Measurements from ENCODE around the gene KLHDC10.
A peak's percentile ranks its signal among the peaks of the same experiment; 100 is the strongest.
"Not testable (repeated sequence)": the region's sequence is repeated elsewhere in the genome, so short reads cannot be mapped to it uniquely, and the experiment has no call there.

KLHDC10 gene
- 28.0 to 53.5 reads per million in 2 donors for total RNA-seq

GRCh38 chr7:130069978-130070860, at the start of gene KLHDC10:
Gene KLHDC10 (plus strand): TSS chr7:130070534. CDS start chr7:130070644, 110 bp downstream.
- DNase-seq: peak; percentile 92

DNA sequence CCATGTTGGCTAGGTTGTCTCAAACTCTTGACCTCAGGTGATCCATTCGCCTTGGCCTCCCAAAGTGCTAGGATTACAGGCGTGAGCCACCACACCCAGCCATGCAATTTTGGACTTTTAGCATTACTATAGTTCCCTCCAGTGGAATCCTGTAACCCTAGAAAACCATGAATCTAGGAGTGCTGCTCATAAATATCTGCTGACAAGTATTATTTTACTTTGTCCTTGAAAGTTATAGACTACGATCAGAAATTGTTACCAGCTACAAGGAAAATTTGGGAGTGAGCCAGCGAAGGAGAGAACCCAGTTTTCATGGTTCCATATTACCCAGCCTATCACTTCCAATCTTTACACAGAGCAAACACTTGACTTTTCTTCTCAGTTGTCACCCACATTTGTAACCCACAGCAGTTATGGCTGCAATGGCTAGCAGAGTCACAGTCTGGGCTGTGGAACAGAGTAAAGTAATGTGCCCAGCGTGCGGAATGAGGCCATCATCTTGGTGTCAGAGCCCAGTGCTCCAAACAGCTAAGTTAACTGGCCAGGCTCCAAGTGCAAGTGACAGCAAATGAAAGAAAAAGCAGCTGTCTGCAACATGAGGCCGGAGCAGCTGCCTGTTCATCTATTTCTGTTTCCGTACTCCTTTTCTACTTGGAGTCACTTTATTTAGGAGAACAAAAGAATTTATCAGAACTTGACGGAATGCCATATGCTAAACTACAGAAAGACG, 49.1 kb upstream of the KLHDC10 start:
- no peak for DNase-seq

GRCh38 chr7:130022115-130022514, 48.2 kb upstream of the KLHDC10 start:
- DNase-seq: no peak

GRCh38 chr7:130022623-130023175, 47.6 kb upstream of the KLHDC10 start:
- no peak for DNase-seq

- no peak for DNase-seq
Measured at GRCh38 chr7:130024390-130024789, 45.9 kb upstream of the KLHDC10 start.

DNA sequence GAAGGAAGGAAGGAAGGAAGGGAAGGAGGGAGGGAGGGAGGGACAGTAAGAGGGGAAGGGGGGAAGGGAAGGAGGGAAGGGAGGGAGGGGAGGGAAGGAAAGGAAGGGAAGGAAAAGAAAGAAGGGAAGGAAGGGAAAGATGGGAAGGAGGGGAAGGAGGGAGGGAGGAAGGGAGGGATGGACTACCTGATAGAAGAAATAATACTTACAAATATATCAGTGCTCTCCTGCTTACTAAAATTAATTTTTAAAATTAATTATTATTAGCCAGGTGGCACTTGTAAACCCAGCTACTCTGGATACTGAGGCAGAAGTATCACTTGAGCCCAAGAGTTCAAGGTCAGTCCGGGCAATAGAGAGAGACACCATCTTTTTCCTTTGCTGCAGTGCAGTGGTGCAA, 37.6 kb upstream of the KLHDC10 start:
- DNase-seq: no peak

DNA sequence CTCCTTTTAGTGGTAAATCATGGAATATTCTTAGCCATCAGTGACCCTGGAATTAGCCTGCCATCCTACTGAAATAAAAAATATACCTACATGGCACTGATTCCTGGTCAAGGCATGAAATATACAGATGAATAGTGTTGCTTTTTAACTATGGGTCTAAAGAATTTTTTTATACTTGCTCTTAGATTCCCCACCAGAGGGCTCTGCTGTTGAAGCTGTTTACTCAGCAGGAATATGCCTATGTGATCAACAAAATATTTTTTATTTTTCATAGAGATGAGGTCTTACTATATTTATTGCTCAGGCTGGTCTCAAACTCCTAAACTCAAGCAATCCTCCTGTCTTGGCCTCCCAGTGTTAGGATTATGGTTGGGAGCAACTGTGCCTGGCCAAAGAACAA, 32.6 kb upstream of the KLHDC10 start:
- no peak for DNase-seq

DNA sequence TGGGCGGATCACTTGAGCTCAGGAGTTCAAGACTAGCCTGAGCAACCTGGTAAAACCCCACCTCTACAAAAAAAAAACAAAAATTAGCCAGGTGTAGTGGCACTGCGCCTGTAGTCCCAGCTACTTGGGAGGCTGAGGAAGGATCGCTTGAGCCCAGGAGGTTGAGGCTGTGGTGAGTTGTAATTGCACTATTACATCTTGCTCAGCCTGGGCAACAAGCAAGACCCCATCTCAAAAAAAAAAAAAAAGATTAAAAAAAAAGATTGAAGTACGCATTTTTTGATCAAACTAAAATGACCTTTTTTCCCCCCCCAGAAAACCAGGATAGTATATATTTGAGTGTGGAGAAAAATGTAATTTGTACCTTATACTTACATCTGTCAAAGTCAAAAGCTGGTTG, 29.8 kb upstream of the KLHDC10 start:
- DNase-seq: no peak

DNA sequence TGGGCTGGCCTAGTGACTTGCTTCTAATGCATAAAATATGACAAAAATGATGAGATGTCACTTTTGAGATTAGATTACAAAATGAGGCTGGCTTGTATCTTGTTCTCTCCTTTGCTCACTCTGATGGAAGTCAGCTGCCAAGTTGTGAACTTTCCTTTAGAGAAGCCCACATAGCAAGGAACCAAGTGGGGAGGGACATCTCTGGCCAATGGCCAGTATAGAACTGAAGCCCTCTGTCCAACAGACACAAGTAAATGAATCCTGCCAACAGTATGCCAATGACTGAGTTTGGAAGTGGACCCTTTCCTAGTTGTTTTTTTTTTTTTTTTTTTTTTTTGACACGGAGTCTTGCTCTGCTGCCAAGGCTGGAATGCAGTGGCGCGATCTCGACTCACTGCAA, 22.5 kb upstream of the KLHDC10 start:
- DNase-seq: no peak

- no peak for DNase-seq
Measured at GRCh38 chr7:130048906-130049305, 21.4 kb upstream of the KLHDC10 start.

DNA sequence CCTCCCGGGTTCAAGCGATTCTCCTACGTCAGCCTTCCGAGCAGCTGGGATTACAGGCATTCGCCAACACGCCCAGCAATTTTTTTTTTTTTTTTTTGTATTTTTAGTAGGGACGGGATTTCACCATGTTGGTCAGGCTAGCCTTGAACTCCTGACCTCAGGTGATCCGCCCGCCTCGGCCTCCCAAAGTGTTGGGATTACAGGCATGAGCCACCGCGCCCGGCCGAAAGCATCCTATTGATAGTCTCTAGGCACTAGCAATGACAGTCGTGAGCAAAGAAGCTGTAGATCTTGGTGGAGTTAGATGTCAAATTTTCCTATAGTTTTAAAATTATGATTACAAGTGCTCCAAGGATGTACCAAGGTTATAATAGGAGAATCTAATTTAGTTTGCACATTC, 18.1 kb upstream of the KLHDC10 start:
- not testable (repeated sequence) for DNase-seq

- DNase-seq: not testable (repeated sequence)
Measured at GRCh38 chr7:130055198-130055597, 15.1 kb upstream of the KLHDC10 start.

GRCh38 chr7:130062246-130062645, 8.1 kb upstream of the KLHDC10 start:
- no peak for DNase-seq

DNA sequence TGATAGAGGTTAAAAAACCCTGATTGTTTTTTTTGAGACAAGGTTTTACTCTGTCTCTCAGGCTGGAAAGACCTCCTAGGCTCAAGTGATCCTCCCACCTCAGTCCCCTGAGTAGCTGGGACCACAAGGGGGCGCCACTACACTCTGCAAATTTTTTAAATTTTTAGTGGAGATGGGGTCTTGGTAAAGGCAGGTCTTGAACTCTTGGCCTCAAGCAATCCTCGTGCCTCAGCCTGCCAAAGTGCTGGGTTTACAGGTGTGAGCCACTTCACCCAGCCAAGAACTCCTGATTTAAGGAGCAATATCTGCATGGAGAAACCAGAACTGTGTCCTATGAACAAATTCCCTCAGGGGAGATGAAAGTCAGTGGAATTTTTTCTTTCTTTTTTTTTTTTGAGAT, 7.3 kb upstream of the KLHDC10 start:
- DNase-seq: peak; percentile 70

GRCh38 chr7:130064580-130064926, 5.8 kb upstream of the KLHDC10 start:
- DNase-seq: not testable (repeated sequence)

DNA sequence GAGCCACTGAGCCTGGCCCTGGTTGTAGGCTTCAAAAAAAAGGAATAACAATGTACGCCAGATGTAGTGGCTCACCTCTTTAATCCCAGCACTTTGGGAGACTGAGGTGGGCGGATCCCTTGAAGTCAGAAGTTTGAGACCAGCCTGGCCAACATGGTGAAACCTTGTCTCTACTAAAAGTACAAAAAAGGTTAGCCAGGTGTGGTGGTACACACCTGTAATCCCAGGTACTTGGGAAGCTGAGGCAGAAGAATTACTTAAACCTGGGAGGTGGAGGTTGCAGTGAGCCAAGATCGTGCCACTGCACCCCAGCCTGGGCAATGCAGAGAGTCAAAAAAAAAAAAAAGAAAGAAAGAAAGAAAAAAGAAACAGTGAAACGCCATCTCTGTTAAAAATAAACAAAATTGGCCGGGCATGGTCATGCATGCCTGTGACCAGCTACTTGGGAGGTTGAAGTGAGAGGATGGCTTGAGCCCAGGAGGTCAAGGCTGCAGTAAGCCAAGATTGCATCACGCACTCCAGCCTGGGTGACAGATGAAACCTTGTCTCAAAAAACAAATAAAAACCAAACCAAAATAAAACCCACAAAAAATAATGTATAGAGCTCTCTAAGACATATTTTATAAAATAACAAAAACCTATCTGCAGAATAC, 4.7 kb upstream of the KLHDC10 start:
- no peak for DNase-seq

GRCh38 chr7:130069179-130069977, 956 bp upstream of the KLHDC10 start:
- DNase-seq: no peak

- no peak for DNase-seq
Measured at GRCh38 chr7:130070861-130071622, 708 bp downstream of the KLHDC10 start.

DNA sequence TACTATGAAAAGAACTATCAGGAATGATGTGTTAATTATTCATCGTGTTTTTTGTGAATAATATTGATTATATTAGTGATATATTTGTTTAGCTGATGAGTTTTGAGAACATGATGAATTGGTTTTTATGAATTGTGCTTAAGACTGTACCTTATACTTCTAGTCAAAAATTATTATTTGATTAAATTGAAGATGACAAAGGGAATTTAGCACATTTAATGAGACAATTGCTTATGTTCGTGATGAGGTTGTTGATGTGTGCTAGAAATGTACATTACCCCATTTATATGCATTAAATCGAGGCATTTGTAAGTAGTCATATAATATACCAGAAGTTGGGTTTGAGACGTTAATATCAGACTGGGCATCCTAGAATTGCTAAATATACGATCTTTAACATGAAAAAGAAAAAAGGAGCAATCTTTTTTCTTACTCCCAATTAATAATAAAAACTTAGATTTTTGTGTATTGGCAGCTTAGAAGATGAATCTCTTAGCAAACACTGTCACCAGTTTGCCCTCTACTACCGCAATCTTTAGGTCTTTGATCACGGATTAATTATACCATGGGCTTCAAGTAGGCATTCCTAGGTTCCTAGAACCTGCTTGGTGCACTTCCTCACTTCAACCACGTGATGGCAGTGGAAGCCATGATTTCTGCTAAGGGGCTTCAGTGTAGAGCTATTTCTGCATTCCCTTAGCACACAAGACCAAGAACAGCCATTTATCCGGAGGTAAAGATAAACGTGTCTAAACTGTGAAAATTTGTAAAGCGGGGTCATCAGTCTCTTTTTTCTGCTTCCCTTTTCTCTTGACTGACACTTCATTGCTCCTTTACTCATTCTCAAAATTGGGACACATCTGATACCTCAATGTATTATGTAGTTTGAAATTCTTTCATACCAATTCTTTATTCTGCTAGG, 1.6 kb downstream of the KLHDC10 start:
- DNase-seq: peak; percentile 31

GRCh38 chr7:130079846-130080394, 9.6 kb downstream of the KLHDC10 start:
- DNase-seq: no peak

Data from T-helper 9 cell (primary cell).